OCI-LY7 (cell line): ENCODE measurements around the gene PSMF1.

ENCODE experiments used
- CTCF ChIP-seq: fragments of 200-600 bp; sonication (generic); conservative IDR thresholded peaks from 2 replicates; pipeline ENCODE4 v1.5.1; 2014; ENCODE audit warnings: mild to moderate bottlenecking, antibody characterized with exemption, low read length, moderate library complexity, mixed read lengths
- EZH2phosphoT487 ChIP-seq: fragments of 200-600 bp; sonication (generic); IDR thresholded peaks from 2 replicates; pipeline ENCODE4 v1.6.1; 2018; ENCODE audit warnings: low read depth, borderline replicate concordance, mild to moderate bottlenecking, mixed run types, antibody characterized with exemption, low read length, moderate library complexity, mixed read lengths

- TF ChIP-seq CTCF (no peak), EZH2phosphoT487 (no peak)
These were observed 432 bp upstream of the PSMF1 start for GRCh38 chr20:1118004-1118335.
